GM18498 (cell line): ENCODE results near the gene MTERF4.
"Not testable (repeated sequence)": the region's sequence is repeated elsewhere in the genome, so short reads cannot be mapped to it uniquely, and the experiment has no call there.

ENCODE experiments used
- ATAC-seq: cut with Tn5 transposase; IDR thresholded peaks from one replicate; pipeline ENCODE4 v1.9.1; 2021; ENCODE audit warnings: mild to moderate bottlenecking, moderate library complexity; ENCODE audit not compliant: unreplicated experiment

MTERF4 gene

GRCh38 chr2:241112046-241112445 lies 10.0 kb upstream of the MTERF4 start:
- ATAC-seq = no peak

GRCh38 chr2:241111440-241111805 lies 9.3 kb upstream of the MTERF4 start:
- ATAC-seq = no peak

- peak; percentile 51 for ATAC-seq
These were observed 8.7 kb upstream of the MTERF4 start for GRCh38 chr2:241110607-241111439.

GRCh38 chr2:241110089-241110606 lies 8.1 kb upstream of the MTERF4 start:
- peak; percentile 9 for ATAC-seq

- ATAC-seq = no peak
These were observed 7.4 kb upstream of the MTERF4 start for GRCh38 chr2:241109210-241110088.

- ATAC-seq = no peak
These were observed 6.5 kb upstream of the MTERF4 start for GRCh38 chr2:241108271-241109209.

- ATAC-seq = no peak
These were observed 5.1 kb upstream of the MTERF4 start for GRCh38 chr2:241107031-241107783.

GRCh38 chr2:241105641-241106040 lies 3.6 kb upstream of the MTERF4 start:
- ATAC-seq = no peak

GRCh38 chr2:241104611-241105010 lies 2.5 kb upstream of the MTERF4 start:
- ATAC-seq = not testable (repeated sequence)

- no peak for ATAC-seq
These were observed 1.1 kb upstream of the MTERF4 start for GRCh38 chr2:241103176-241103595.

GRCh38 chr2:241099246-241099645 lies 2.8 kb downstream of the MTERF4 start:
- no peak for ATAC-seq

GRCh38 chr2:241096979-241097378 lies 5.1 kb downstream of the MTERF4 start:
- peak; percentile 46 for ATAC-seq

GRCh38 chr2:241095594-241096290 lies 6.3 kb downstream of the MTERF4 start:
- no peak for ATAC-seq

- no peak for ATAC-seq
These were observed 7.1 kb downstream of the MTERF4 start for GRCh38 chr2:241094924-241095420.

- ATAC-seq = no peak
These were observed 7.9 kb downstream of the MTERF4 start for GRCh38 chr2:241094172-241094571.

- ATAC-seq = not testable (repeated sequence)
These were observed 8.8 kb downstream of the MTERF4 start for GRCh38 chr2:241093133-241093781.

- no peak for ATAC-seq
These were observed 9.4 kb downstream of the MTERF4 start for GRCh38 chr2:241092677-241093076.

- ATAC-seq = no peak
These were observed 10.2 kb downstream of the MTERF4 start for GRCh38 chr2:241091734-241092445.
